Mesodermal cell (in vitro differentiated cells): ENCODE measurements around the gene MYO1E.
"Not testable (repeated sequence)": the region's sequence is repeated elsewhere in the genome, so short reads cannot be mapped to it uniquely, and the experiment has no call there.

Experiments used
- H3K27ac ChIP-seq: 2 replicates; pipeline ENCODE4 v1.7.0; 2013; ENCODE audit warnings: mild to moderate bottlenecking, low read depth, low read length, moderate library complexity; ENCODE audit not compliant: severe bottlenecking
- H3K36me3 ChIP-seq: 2 replicates; pipeline ENCODE4 v1.7.1; 2013; ENCODE audit warnings: mild to moderate bottlenecking, low read length, moderate library complexity; ENCODE audit not compliant: control insufficient read depth, insufficient read depth
- H3K4me1 ChIP-seq: one replicate; pipeline ENCODE4 v1.7.1; 2013; ENCODE audit warnings: mild to moderate bottlenecking, low read length; ENCODE audit not compliant: insufficient read depth, control insufficient read depth, poor library complexity, severe bottlenecking
- H3K4me3 ChIP-seq: 2 replicates; pipeline ENCODE4 v1.7.0; 2013; ENCODE audit warnings: low read length, control low read depth, mild to moderate bottlenecking; ENCODE audit not compliant: insufficient read depth, poor library complexity, severe bottlenecking; ENCODE audit errors: extremely low read depth
- H3K9me3 ChIP-seq: 2 replicates; pipeline ENCODE4 v1.7.1; 2013; ENCODE audit warnings: mild to moderate bottlenecking, low read length, moderate library complexity; ENCODE audit not compliant: control insufficient read depth
- WGBS, 2 experiments: methylation state at CpG; one replicate each; pipeline ENCODE4 v1.1.5; 2013; ENCODE audit warnings: missing lambda C conversion rate in 2 of 2; ENCODE audit not compliant: insufficient coverage in 2 of 2; 5-methylcytosine and 5-hydroxymethylcytosine counted together

The MYO1E gene

GRCh38 chr15:59352189-59352588 is 20.5 kb downstream of the MYO1E start:
- no peaks in the 10 kb centered on the region for H3K36me3 ChIP-seq
- H3K4me3 ChIP-seq = no peak overlapping the region
- no peaks in the 10 kb centered on the region for H3K9me3 ChIP-seq
- WGBS, 2 experiments = 93 to 94% methylated on average over 9 of the region's 9 CpGs
- H3K4me1 ChIP-seq = peaks cover 19% of the 10 kb centered on the region
- no peak overlapping the region for H3K27ac ChIP-seq

DNA sequence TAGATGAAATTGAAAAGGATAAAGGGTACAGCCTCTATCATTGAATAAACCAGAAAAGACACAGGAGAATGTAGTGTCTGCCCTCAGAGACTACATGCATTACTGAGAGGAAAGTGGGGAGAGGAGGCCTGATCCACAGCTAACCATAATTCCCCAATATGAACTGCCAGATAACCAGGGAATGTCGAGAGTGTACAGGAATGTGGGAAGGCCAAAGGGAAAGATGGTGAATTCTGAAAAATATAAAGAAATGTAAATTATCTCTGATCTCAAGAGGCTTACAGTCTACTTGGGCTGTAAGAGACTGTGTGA is 22.3 kb downstream of the MYO1E start:
- no CpG with 5 or more reads among the region's 1 CpG for WGBS, 2 experiments
- H3K36me3 ChIP-seq = no peaks in the 10 kb centered on the region
- H3K4me3 ChIP-seq = no peak overlapping the region
- H3K9me3 ChIP-seq = no peaks in the 10 kb centered on the region
- peaks cover 19% of the 10 kb centered on the region for H3K4me1 ChIP-seq
- H3K27ac ChIP-seq = peak overlapping the region; percentile 85

DNA sequence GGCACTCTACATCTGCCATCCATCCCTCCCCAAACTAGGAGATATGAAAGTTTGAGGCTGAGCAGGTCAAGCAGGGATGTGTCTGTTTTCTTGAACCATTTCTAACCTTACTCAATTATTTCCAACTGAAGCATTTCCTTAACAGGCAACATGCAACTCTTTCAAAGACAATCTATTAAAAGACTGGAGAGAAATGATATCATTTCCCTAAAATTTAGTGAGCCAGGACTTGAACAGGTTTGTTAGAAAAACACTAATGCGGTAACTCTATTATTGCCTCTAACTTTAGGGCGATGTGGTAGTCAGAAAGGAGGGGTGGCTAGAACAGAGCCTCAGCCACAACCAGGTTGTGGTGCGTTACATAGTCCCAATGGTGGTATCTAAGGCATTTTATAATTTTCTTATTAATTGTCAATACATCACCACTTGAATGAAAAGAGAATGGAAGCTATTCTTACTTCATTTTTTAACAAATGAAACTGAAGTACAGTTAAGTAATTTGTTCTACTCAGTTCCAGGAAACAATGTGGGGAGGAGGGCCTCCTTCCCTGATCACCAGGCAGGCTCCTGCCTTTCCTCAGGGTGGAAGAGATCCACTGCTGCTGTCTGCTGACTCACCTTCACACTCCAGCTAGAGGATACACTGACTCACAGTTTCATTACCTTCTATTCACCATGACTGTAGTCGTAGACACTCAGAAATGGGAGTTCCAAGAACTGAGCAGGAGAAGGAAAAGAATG is 22.8 kb downstream of the MYO1E start:
- Histone ChIP-seq H3K9me3 (no peaks in the 10 kb centered on the region), H3K36me3 (no peaks in the 10 kb centered on the region), H3K4me3 (no peak overlapping the region), H3K27ac (peak overlapping the region; percentile 85), H3K4me1 (peaks cover 19% of the 10 kb centered on the region)
- WGBS, 2 experiments = 20 to 92% methylated on average over 1 to 2 of the region's 4 CpGs

DNA sequence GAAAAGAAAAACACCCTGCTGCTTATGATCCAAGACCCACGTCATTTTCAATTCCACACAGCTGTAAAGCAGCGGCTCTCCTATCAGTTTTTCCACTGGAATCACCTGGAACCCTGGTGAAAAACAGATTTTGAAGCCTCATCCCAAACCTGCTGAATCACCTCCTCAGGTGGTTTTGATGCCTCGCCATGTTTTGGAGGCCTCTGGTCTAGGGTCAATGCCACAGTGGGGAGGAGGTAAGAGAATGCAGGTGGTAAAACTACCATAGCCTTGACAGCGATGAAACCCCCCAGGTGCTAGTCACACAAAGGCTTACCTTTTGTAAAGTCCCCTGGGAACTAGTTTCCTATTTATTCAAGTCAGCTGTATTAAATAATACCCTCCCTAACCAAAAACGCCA is 24.8 kb downstream of the MYO1E start:
- Histone ChIP-seq H3K4me1 (peaks cover 16% of the 10 kb centered on the region), H3K36me3 (no peaks in the 10 kb centered on the region), H3K9me3 (no peaks in the 10 kb centered on the region), H3K27ac (no peak overlapping the region), H3K4me3 (no peak overlapping the region)
- 79 to 87% methylated on average over 2 of the region's 5 CpGs for WGBS, 2 experiments

DNA sequence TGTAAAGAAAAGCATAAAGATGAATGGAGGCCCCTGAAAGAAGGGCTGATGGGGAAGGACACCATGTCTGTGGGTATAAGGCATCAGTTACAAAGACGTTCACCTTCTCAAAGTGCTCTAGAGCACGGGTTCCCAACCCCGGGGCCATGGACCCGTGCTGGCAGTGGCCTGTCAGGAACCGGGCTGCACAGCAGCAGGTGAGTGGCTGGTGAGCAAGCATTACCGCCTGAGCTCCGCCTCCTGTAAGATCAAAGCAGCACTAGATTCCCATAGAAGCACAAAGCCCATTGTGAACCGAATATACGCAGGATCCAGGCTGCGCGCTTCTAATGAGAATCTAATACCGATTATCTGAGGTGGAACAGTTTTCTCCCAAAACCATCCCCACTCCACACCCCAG is 25.7 kb downstream of the MYO1E start:
- Histone ChIP-seq H3K36me3 (no peaks in the 10 kb centered on the region), H3K4me3 (no peak overlapping the region), H3K9me3 (no peaks in the 10 kb centered on the region), H3K27ac (no peak overlapping the region), H3K4me1 (peaks cover 16% of the 10 kb centered on the region)
- WGBS, 2 experiments = 75 to 82% methylated on average over 12 of the region's 12 CpGs

DNA sequence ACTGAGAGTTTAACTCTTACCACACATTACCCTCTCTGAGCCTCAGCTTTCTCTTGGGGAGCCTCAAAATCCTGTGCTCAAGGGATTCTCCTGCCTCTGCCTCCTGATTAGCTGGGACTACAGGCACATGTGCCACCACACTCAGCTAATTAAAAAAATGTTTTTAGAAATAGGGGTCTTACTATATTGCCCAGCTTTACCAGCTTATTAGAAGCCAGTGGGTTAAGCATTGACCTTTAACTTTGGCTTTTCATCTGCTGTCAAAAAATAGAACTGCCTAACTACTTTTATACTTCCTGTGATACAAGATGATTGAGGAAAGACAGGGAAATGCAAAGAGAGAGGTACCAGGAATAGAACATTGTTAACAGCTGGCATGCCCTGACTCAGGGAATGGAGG is 27.3 kb downstream of the MYO1E start:
- H3K27ac ChIP-seq = no peak overlapping the region
- H3K4me3 ChIP-seq = no peak overlapping the region
- no peaks in the 10 kb centered on the region for H3K9me3 ChIP-seq
- no peaks in the 10 kb centered on the region for H3K36me3 ChIP-seq
- peaks cover 10% of the 10 kb centered on the region for H3K4me1 ChIP-seq

- Histone ChIP-seq H3K36me3 (no peaks in the 10 kb centered on the region), H3K4me3 (no peak overlapping the region), H3K9me3 (no peaks in the 10 kb centered on the region), H3K27ac (no peak overlapping the region), H3K4me1 (peaks cover 7% of the 10 kb centered on the region)
These were observed 28.4 kb downstream of the MYO1E start for GRCh38 chr15:59344311-59344710.

GRCh38 chr15:59340325-59340724 is 32.3 kb downstream of the MYO1E start:
- Histone ChIP-seq H3K9me3 (no peaks in the 10 kb centered on the region), H3K4me1 (peaks cover 8% of the 10 kb centered on the region), H3K36me3 (no peaks in the 10 kb centered on the region), H3K4me3 (no peak overlapping the region), H3K27ac (no peak overlapping the region)
- 20 to 80% methylated on average over 1 of the region's 5 CpGs for WGBS, 2 experiments

DNA sequence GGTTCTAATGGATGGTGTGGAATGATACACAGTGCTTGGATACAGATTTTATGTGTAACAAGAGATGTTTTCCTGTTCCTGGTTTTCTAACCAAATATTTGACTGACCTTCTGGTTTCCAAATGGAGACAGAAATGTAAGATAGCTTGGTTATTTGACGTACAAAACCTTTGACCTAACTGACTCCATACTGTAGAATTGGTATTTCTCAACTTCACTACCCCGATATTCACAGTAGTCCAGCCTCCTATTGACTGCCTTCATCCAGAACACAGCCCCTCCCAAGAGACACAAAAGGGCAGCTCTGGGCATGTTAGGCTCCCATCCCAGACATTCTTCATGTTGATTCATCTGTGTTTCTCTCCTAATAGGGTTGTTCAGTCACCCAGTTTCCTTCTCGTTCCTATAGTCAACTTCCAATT is 33.4 kb downstream of the MYO1E start:
- no peaks in the 10 kb centered on the region for H3K36me3 ChIP-seq
- H3K9me3 ChIP-seq = no peaks in the 10 kb centered on the region
- peaks cover 8% of the 10 kb centered on the region for H3K4me1 ChIP-seq
- no peak overlapping the region for H3K4me3 ChIP-seq
- 57 to 100% methylated on average over 1 to 2 of the region's 3 CpGs for WGBS, 2 experiments
- no peak overlapping the region for H3K27ac ChIP-seq

GRCh38 chr15:59338414-59338813 is 34.3 kb downstream of the MYO1E start:
- Histone ChIP-seq H3K4me1 (peaks cover 8% of the 10 kb centered on the region), H3K27ac (no peak overlapping the region), H3K4me3 (no peak overlapping the region), H3K36me3 (no peaks in the 10 kb centered on the region), H3K9me3 (no peaks in the 10 kb centered on the region)
- 100% methylated on average over 1 of the region's 1 CpG for WGBS, 2 experiments

DNA sequence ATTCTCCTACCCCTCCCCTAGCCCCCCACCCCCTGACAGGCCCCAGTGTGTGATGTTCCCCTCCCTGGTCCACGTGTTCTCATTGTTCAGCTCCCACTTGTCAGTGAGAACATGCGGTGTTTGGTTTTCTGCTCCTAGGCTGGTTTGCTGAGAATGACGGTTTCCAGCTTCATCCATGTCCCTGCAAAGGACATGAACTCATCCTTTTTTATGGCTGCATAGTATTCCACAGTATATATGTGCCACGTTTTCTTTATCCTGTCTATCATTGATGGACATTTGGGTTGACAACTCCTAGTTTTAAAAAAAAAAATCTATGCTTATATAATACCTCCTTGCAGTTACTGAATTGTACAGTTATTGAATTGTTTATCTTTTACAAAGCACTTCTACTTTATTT is 35.9 kb downstream of the MYO1E start:
- not testable (repeated sequence) for H3K27ac ChIP-seq, H3K9me3 ChIP-seq, H3K4me1 ChIP-seq, H3K36me3 ChIP-seq, H3K4me3 ChIP-seq
- WGBS, 2 experiments = 93 to 100% methylated on average over 2 of the region's 4 CpGs
